Activated naive CD4-positive, alpha-beta T cell treated with anti-CD3 and anti-CD28 coated beads, Interleukin-2, amount 10 ng/mL, durations not matched to agents 7 days and 5 days (primary cell): ENCODE measurements around the gene TRIM65.
"Not testable (repeated sequence)": the region's sequence is repeated elsewhere in the genome, so short reads cannot be mapped to it uniquely, and the experiment has no call there.

ENCODE experiments used
- CTCF ChIA-PET: fragments of 350-600 bp; sonication (Branson Sonifier 250); formaldehyde crosslinking; loops from one replicate; lab custom pipeline; 2021; ENCODE audit warnings: antibody characterized with exemption; lab: Charles Lee
- DNase-seq: peaks from one replicate; pipeline ENCODE4 v3.0.0-alpha.2; 2020
- H3K27ac Mint-ChIP-seq: one replicate; pipeline ENCODE4 v1.8.0; 2021; ENCODE audit warnings: mild to moderate bottlenecking, moderate library complexity, mixed read lengths
- H3K27me3 Mint-ChIP-seq: one replicate; pipeline ENCODE4 v1.8.0; 2021; ENCODE audit warnings: mild to moderate bottlenecking, mixed read lengths
- H3K36me3 Mint-ChIP-seq: one replicate; pipeline ENCODE4 v1.8.0; 2021; ENCODE audit warnings: mixed read lengths
- H3K4me1 Mint-ChIP-seq: one replicate; pipeline ENCODE4 v1.8.0; 2021; ENCODE audit warnings: mixed read lengths
- H3K4me3 Mint-ChIP-seq: one replicate; pipeline ENCODE4 v1.8.0; 2021; ENCODE audit warnings: mild to moderate bottlenecking, moderate library complexity, mixed read lengths
- H3K9me3 Mint-ChIP-seq: one replicate; pipeline ENCODE4 v1.8.0; 2021; ENCODE audit warnings: mixed read lengths

The TRIM65 gene

DNA sequence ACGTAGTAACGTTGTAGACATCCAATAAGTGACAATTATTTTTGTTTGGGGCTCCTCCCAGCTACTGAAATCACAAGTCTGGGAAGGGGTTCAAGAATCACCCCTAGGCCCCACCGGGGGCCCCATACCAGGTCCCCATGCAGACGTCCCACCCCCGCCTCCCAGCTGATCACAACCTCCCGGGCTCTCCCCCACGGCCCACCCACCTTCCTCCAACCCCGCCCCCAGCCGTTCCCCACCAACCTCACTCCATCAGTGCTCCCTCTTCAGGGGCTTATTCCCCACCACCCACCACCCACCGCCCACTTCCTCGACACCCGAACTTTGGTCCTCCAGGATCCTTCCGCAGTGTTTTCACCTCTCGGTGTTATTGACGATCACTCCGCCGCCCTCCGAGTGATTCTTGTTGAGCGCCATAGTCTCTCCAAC, 41.9 kb downstream of the TRIM65 start:
- Mint-ChIP-seq H3K36me3 (peaks cover 17% of the 10 kb centered on the region), H3K4me1 (peaks cover 43% of the 10 kb centered on the region), H3K4me3 (no peak overlapping the region), H3K27ac (no peak overlapping the region), H3K27me3 (no peaks in the 10 kb centered on the region), H3K9me3 (no peaks in the 10 kb centered on the region)
- DNase-seq: no peak
- CTCF ChIA-PET: interaction anchor here (1.0 to 10.6 kb wide), 8 partner anchors 10 to 104 kb away, joined by 3 to 103 read pairs (median 6); partner anchors contain the start of genes TRIM47, TRIM65 and UNC13D

DNA sequence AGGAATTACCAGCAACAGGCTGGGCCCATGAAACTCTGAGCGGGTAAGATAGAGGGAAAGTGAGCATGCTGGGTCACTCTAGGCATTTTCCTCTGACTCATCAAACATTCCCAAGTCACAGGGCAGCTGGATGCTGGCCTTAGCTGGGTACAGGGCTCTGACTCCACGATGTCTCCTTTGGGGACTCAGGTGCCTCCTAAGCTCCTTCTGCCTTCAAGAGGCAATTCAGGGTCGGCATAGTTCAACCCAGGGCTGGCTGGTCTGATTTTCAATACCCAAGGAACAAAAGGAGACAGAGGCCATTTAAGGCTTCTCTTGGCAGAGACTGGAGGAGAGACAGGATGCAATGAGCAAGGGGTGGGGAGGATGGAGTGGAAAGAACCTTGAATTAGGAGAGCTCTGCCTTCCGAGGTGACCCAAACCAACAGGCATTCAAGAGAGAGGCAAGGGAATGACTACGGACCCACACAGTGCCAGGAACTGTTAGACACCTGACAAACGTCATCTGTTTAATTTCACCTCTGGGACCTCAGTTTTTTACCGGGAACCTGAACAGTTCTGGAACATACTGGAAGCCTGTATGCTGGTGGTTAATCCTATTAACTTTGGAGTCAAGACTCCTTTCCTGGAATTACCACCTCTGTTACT, 42.5 kb downstream of the TRIM65 start:
- Mint-ChIP-seq H3K4me1 (peaks cover 43% of the 10 kb centered on the region), H3K4me3 (no peak overlapping the region), H3K36me3 (peaks cover 23% of the 10 kb centered on the region), H3K27ac (no peak overlapping the region), H3K9me3 (no peaks in the 10 kb centered on the region), H3K27me3 (no peaks in the 10 kb centered on the region)
- CTCF ChIA-PET: interaction anchor here (0.8 to 10.6 kb wide), 8 partner anchors 9 to 103 kb away, joined by 3 to 103 read pairs (median 4); partner anchors contain the start of genes TRIM47, TRIM65 and UNC13D
- DNase-seq: no peak

DNA sequence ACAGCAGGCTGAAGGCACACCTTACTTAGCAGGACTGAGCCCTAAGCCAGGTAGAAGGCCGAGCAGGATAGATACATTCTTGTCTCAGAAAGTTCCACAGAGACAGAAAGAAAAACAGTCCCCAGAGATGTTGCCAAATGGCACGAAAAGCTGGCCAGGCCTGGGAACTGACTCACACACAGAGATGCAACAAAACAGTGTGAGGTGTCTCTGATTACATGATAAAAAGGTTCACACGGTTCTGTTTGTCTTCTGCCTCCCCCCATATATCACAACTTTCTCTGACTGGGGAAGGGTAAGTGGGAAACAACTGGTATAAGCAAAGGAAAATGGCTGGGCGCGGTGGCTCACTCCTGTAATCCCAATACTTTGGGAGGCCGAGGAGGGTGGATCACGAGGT, 43.3 kb downstream of the TRIM65 start:
- CTCF ChIA-PET: interaction anchor here (0.8 to 10.6 kb wide), 4 partner anchors 26 to 75 kb away, joined by 3 to 103 read pairs (median 4); partner anchors contain the start of genes TRIM47 and TRIM65
- no peaks in the 10 kb centered on the region for H3K27me3 Mint-ChIP-seq
- H3K4me3 Mint-ChIP-seq: peak overlapping the region; percentile 51
- H3K4me1 Mint-ChIP-seq: peaks cover 36% of the 10 kb centered on the region
- peaks cover 26% of the 10 kb centered on the region for H3K36me3 Mint-ChIP-seq
- no peaks in the 10 kb centered on the region for H3K9me3 Mint-ChIP-seq
- DNase-seq: no peak
- H3K27ac Mint-ChIP-seq: peak overlapping the region; percentile 55

DNA sequence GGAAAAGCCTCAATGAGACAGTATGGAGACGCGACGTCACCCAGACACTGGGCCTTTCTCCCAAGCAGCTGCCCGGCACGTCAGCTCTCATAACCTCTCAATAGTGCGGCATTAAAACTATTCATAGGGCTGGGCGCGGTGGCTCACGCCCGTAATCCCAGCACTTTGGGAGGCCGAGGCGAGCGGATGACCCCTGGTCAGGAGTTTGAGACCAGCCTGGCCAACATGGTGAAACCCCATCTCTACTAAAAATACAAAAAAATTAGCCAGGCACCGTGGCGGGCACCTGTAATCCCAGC, 45.1 kb downstream of the TRIM65 start:
- CTCF ChIA-PET: interaction anchor here (0.6 kb wide), 1 partner anchor 12 kb away, joined by 5 read pairs; no protein-coding TSS in a partner anchor
- not testable (repeated sequence) for H3K4me3 Mint-ChIP-seq, H3K27me3 Mint-ChIP-seq

DNA sequence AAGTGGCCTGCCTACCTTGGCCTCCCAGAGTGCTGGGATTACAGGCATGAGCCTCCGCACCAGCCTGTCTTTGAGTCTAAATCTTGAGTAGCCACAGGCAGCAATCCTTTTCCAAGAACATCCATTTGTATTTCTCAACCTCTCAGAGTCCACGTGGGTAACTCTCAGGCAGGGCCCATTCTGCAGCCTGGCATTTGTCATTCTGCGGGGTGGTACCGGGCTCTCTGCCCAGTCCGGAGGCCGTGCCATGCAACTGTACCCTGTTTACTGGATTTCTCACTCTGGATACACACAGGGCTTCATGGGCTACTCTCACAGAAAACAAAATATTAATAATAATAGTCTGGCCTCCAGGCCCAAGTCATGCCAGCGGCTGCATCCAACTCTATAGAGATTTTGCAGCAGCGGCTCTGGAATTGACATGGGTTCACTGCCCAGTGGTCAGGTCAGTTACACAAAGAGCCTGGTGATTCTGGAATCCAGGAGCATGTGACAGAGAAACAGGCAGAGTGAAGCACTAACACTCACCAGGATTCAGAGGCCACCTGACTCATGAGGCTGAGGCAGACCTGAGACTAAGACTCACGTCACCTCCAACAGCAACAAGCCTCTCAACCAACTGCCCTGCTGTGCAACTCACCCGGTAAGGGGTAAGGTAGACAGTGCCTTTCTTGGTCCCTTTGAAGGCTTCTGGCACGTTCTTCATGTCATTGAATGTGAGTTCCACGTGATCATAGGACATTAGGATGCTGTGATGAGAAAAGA, 45.6 kb downstream of the TRIM65 start:
- DNase-seq: no peak
- Mint-ChIP-seq H3K4me3 (no peak overlapping the region), H3K27ac (no peak overlapping the region), H3K4me1 (peaks cover 29% of the 10 kb centered on the region), H3K36me3 (peaks cover 40% of the 10 kb centered on the region), H3K9me3 (no peaks in the 10 kb centered on the region), H3K27me3 (no peaks in the 10 kb centered on the region)
- CTCF ChIA-PET: interaction anchor here (0.6 kb wide), 1 partner anchor 12 kb away, joined by 5 read pairs; no protein-coding TSS in a partner anchor

More for the DNA sequence above, 45.1 kb downstream of the TRIM65 start:
- H3K4me1 Mint-ChIP-seq: peaks cover 34% of the 10 kb centered on the region
- H3K9me3 Mint-ChIP-seq, H3K27ac Mint-ChIP-seq, DNase-seq: not testable (repeated sequence)
- peaks cover 40% of the 10 kb centered on the region for H3K36me3 Mint-ChIP-seq

- CTCF ChIA-PET: interaction anchor here (1.7 to 8.0 kb wide), 7 partner anchors 12 to 87 kb away, joined by 3 to 74 read pairs (median 10); partner anchors contain the start of gene GALK1
These were observed 47.0 kb downstream of the TRIM65 start for GRCh38 chr17:75849724-75850123.

GRCh38 chr17:75849279-75849646, 47.5 kb downstream of the TRIM65 start:
- CTCF ChIA-PET: interaction anchor here (0.6 to 8.0 kb wide), 9 partner anchors 12 to 87 kb away, joined by 3 to 74 read pairs (median 9); partner anchors contain the start of gene GALK1
- Mint-ChIP-seq H3K4me3 (no peak overlapping the region), H3K4me1 (peaks cover 35% of the 10 kb centered on the region), H3K27ac (no peak overlapping the region), H3K9me3 (no peaks in the 10 kb centered on the region), H3K36me3 (peaks cover 49% of the 10 kb centered on the region), H3K27me3 (no peaks in the 10 kb centered on the region)
- DNase-seq: no peak

More at GRCh38 chr17:75849724-75850123, 47.0 kb downstream of the TRIM65 start:
- Mint-ChIP-seq H3K27me3 (no peaks in the 10 kb centered on the region), H3K4me3 (no peak overlapping the region), H3K9me3 (no peaks in the 10 kb centered on the region), H3K36me3 (peaks cover 49% of the 10 kb centered on the region), H3K27ac (no peak overlapping the region), H3K4me1 (peaks cover 39% of the 10 kb centered on the region)
- DNase-seq: no peak

- CTCF ChIA-PET: interaction anchor here (0.6 to 8.0 kb wide), 20 partner anchors 13 to 95 kb away, joined by 3 to 74 read pairs (median 4); partner anchors contain the start of genes GALK1 and TRIM65
- H3K9me3 Mint-ChIP-seq: no peaks in the 10 kb centered on the region
- H3K27me3 Mint-ChIP-seq: no peaks in the 10 kb centered on the region
- peak; percentile 89 for DNase-seq
- H3K36me3 Mint-ChIP-seq: peaks cover 51% of the 10 kb centered on the region
- H3K4me3 Mint-ChIP-seq: no peak overlapping the region
- H3K4me1 Mint-ChIP-seq: peaks cover 34% of the 10 kb centered on the region
- H3K27ac Mint-ChIP-seq: peak overlapping the region; percentile 45
These were observed 48.0 kb downstream of the TRIM65 start for GRCh38 chr17:75848523-75849278.

- H3K4me3 Mint-ChIP-seq: no peak overlapping the region
- peaks cover 31% of the 10 kb centered on the region for H3K4me1 Mint-ChIP-seq
- H3K27me3 Mint-ChIP-seq: no peaks in the 10 kb centered on the region
- H3K36me3 Mint-ChIP-seq: peaks cover 56% of the 10 kb centered on the region
- no peaks in the 10 kb centered on the region for H3K9me3 Mint-ChIP-seq
- CTCF ChIA-PET: interaction anchor here (0.5 to 8.0 kb wide), 23 partner anchors 7 to 94 kb away, joined by 3 to 74 read pairs (median 4); partner anchors contain the start of genes GALK1, TRIM65 and WBP2
- DNase-seq: no peak
- H3K27ac Mint-ChIP-seq: peak overlapping the region; percentile 77
These were observed 48.9 kb downstream of the TRIM65 start for GRCh38 chr17:75847614-75848522.

DNA sequence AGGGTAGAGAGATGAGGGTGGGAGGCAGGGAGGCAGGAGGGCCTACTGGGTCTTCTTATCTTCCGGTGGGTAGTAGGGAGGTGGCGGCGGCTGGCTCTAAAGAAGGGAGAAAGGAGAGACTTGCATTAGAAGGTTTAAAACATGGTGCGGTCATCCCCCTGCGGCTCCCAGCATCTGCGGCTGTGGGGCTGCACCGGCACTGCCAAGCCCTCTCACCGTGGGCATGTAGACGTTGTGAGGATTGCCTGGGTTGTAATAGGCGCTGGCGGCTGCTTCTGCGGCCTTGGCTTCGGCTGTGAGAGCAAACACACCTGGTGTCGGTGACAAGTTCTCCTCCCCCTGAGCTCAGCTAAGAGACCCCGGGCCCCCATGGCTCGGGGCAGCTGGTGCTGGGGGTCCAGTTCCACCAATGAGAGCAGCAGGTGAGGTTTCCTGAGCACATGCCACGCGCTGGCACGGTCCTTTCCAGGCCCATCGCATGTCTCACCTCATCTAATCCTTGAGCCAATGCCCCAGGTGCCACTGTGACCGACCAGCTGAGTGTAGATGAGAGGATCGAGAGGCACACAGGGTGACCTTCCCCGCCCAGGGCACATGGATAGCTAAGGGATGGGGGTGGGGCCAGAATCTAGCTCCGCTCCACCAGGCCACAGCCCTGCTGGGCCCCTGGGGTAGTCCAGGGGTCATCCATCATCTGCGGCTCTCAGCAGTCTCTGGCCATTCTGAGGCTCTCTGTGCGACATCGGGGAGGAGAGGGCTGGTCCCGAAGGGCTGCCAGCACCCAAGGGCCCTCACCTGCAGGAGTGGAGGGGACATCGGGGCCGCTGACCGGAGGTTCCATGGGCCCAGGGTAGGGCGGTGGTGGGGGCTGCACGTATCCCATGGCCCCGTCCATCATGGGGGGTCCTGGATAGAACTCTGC, 49.8 kb downstream of the TRIM65 start:
- Mint-ChIP-seq H3K27ac (no peak overlapping the region), H3K27me3 (no peaks in the 10 kb centered on the region), H3K4me3 (no peak overlapping the region), H3K4me1 (peaks cover 32% of the 10 kb centered on the region), H3K9me3 (no peaks in the 10 kb centered on the region), H3K36me3 (peaks cover 55% of the 10 kb centered on the region)
- DNase-seq: no peak
- CTCF ChIA-PET: interaction anchor here (1.0 to 8.0 kb wide), 15 partner anchors 8 to 94 kb away, joined by 3 to 74 read pairs (median 6); partner anchors contain the start of genes GALK1, TRIM65 and WBP2

- Mint-ChIP-seq H3K36me3 (peaks cover 52% of the 10 kb centered on the region), H3K27ac (peak overlapping the region; percentile 83), H3K27me3 (no peaks in the 10 kb centered on the region), H3K9me3 (no peaks in the 10 kb centered on the region), H3K4me3 (no peak overlapping the region), H3K4me1 (peaks cover 29% of the 10 kb centered on the region)
- DNase-seq: no peak
- CTCF ChIA-PET: interaction anchor here (0.9 to 8.0 kb wide), 8 partner anchors 9 to 93 kb away, joined by 3 to 74 read pairs (median 6); partner anchors contain the start of genes GALK1 and WBP2
These were observed 50.6 kb downstream of the TRIM65 start for GRCh38 chr17:75845933-75846691.
